DMS 273 (cell line): Measurements from ENCODE around the gene B4GALT1.
A peak's percentile ranks its signal among the peaks of the same experiment; 100 is the strongest.
"Not testable (repeated sequence)": the region's sequence is repeated elsewhere in the genome, so short reads cannot be mapped to it uniquely, and the experiment has no call there.

Source experiments
- DNase-seq: peaks from one replicate; lab custom pipeline; 2025; ENCODE audit not compliant: unreplicated experiment; lab: John Stamatoyannopoulos, UW

Gene B4GALT1

DNA sequence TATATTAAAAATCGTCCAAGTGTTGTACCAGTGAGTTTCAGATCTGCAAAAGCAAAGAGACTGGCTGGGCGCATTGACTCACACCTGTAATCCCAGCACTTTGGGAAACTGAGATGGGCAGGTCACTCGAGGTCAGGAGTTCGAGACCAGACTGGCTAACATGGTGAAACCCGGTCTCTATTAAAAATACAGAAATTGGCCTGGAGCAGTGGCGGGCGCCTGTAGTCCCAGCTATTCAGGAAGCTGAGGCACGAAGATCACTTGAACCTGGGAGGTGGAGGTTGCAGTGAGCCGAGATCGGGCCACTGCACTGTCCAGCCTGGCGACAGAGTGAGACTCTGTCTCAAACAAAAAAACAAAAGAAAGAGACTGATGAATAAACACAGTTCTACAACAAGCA is 18.3 kb upstream of the B4GALT1 start:
- no peak for DNase-seq

DNA sequence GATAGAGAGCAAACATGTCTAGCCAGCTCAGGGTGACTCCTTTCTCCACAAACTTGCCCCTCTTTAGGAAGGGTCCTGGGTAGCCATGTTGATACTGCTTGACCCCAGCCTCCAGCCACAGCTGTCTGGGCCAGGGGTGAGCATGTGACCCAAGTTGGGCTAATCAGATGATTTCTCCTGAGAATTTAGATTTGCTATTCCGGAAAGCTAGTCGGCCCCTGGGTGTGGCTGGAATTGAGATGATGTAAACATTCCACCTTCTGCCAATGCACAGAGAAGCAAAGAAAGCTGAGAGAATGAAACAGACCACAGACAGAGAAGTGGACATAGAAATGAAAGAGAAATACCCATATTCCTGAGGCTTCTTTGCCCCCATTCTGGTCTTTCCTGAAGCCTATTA is 17.8 kb upstream of the B4GALT1 start:
- DNase-seq: no peak

DNA sequence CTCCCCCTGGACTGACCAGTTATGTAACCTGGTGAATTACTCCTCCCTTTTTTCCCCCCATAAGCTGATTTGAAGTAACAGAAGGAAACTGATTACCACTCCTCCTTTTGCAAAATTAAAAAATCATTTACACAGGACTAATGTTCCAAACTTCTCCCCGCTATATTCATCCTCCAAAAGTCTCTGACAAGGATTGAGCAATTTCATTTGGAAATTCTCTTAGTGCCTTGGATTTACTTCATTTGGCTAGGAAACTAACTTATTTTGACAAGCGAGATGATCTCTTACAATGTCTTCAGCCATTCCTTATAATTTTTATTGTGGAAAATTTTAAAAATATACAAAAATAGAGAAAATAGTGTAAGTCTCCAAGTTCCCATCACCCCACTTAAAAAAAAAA is 15.4 kb upstream of the B4GALT1 start:
- no peak for DNase-seq

DNA sequence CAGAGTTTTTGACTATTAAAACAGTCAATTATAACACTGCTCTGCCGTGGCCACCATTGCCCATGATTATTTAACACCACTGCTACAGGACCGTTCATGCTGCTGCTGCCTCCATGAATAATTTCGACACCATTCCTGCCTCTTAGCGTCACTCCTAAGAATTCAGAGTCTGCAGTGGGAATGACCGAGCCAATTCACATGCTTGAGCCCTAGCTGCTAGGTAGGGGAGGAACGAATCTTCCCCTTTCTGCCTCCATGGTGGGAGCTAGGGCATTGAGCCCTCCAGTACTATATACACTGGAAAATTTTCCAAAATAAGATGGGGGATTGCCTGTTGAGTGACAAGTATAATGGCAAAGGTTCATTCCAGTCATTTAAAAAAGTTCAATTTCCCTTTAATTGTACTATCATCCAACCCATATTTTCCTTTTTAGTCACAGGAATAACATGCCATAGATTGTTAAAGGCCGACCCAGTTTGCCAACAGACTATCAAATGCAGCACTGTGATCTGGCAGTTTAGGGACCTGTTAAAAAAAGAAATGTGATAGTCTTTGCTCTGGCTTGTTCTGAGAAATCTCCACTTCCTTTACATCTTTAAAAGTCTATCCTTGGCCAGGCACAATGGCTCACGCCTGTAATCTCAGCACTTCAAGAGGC is 13.5 kb upstream of the B4GALT1 start:
- no peak for DNase-seq

DNA sequence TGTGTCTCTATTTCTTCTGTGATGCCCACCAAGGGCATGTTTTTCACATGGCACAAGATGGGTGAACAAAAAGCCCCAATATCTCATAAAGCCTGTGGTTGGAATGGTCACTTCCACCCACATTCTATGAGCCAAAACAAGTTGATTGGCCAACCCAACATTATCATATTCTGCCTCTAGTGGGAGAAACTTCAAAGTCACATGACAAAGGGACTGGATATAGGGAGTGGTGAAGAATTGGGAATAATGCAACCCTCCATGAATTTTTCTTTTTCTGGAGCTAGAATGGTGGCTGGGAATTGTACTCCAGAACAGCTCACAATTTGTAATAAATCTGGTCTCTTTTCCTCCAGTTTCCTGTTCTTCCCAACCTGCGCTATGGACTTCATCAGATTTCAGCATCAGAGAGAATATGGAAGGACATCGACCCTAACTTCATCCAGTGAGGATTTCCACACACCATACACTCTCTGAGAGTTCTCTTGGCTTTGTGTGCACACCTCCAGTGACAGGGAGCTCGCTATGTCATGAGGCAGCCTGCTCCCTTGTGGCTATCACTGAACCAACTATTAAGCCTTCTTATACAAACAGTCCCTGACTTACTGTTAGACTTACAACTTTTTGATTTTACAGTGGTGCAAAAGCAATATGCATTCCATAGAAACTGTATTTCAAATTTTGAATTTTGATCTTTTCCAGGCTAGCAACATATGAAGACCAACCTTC is 12.0 kb upstream of the B4GALT1 start:
- no peak for DNase-seq

DNA sequence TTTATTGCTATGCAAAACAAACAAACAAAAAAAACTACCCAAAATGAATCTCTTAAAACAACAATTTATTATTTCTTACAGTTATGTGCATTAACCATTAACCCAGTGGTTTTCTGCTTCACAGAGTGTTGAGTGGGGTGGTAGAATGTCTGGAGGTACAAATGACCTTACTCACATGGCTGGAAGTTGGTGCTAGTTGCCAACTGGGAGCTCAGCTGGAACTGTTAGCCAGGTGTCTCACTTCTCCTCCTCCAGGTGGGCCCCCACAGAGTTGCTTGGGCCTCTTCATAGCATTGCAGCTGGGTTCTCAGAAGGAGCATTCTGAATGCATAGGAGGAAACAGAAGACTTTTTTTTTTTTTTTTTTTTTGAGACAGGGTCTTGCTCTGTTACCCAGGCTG is 10.5 kb upstream of the B4GALT1 start:
- no peak for DNase-seq

DNA sequence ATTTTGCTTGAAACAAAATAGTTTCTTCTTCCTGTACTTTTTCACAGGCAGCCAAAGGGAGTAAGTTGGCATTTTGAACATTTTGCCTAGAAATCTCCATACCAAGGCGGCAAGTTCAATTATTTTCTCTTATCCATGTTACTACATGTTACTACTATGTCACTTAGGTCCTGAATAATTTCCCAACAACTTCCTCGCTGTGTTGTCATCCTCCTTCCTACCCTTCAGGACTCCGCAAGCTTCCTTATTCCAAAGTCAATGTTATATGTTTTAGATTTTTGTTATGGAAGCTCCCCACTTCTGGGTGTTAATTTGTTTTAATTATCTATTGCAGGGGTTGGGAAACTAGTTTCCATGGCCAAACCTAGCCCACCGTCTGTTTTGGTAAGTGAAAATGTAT is 9.9 kb upstream of the B4GALT1 start:
- no peak for DNase-seq

DNA sequence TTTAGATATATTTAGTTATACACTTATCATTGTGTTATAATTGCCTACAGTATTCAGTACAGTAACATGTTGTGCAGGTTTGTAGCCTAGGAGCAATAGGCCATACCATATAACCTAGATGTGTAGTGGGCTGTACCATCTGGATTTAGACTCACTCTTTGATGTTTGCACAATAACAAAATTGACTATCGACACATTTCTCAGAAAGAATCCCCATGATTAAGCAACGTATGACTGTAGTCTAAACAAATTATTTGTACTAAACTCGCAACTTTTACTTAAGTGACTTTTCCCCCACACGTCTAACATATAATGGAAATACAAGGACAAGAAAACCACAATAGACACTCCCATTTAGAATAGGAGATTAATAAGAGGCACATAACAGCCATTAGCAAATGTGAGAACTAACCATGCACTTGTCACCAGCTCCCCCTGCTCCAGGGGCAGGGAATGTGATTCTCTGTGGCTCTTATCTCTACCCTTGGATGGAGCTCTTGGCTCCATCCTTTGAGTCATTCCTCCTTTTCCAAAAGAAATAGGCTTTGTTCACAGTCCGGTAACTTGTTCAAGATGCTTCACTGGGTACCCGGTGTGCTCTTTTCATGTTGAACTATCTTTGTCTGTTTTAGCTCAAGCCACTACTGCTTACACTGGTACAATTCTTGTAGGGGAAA is 8.7 kb upstream of the B4GALT1 start:
- DNase-seq: no peak

DNA sequence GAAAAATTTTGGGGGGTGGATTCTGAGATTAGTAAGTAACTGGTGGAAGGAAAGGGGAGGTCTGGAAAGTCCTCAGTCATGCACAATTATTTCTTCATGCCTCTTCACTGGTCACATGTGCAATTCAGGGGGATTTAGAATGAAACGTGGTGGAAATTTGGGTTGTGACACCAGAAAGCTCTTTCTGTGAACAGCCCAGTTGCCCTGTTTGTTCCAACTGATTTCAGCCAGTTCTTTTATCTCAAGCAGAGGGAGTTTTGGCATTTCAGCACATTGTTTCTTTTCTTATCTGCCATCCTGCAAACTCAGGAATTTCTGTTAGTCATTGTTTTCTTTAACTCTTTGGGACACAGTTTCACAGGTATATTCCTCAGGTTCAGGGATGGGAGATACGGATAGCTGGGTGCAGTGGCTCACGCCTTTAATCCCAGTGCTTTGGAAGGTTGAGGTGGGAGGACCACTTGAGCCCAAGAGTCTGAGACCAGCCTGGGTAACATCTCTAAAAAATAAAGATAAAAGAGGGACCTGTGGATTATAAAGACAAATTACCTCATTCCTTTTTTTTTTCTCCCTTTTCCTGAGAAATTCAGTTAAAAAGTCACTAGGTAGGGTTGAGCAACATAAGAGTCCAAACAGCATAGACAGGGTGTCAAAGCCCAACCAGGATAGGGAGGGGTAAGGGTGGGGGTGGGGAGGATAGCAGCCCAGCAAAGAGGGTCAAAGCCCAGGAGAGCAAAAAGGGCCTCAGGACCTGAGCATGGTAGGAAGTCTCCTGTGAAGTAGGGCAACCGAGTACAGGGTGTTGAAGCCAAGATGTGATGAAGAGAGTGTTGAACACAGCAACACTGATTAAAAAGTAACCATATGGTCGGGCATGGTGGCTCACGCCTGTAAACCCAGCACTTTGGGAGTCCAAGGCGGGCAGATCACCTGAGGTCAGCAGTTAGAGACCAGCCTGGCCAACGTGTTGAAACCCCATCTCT is 5.4 kb upstream of the B4GALT1 start:
- no peak for DNase-seq

DNA sequence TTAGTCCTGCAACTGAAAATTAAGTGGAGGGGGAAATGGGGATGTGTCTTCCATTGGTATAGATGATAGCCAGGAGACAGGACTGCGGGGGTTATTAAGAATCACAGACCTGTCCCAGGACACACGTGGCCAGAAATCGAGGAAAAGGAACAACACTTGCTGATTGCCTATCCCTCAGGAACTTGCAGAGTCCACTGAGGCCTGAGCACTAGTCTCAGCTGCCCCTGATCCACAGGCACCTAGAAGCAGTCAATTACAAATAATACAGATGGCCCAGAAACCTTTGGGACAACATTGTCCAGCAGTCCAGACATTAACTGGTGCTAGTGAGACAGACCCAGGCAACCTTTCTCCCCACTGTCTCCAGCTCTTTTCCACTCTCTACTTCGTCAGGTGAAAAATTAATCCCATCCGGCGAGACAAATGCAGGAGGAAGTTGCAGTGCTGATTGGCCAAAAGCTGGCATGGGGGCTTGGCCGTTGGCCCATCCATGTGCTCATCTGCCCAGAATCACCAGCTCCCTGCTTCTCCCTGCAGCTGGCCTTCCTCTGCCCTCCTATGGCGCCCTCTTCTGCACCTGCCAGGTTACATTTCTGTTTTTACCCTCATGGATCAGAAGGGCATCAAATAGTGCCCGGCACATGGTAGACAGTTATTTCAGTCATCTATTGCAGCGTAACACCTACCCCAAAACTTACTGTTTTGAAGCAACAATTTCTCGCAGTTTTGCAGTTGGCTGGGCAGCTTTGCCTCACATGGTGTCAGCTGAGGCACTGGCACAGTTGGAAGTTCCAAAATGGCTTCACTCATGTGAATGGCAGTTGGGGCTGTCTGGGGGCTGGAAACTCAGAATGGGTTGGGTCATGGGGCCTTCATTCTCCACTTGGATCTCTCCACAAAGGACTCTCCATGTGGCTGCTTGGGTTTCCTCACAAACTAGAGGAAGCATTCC is 3.6 kb upstream of the B4GALT1 start:
- peak; percentile 84 for DNase-seq

DNA sequence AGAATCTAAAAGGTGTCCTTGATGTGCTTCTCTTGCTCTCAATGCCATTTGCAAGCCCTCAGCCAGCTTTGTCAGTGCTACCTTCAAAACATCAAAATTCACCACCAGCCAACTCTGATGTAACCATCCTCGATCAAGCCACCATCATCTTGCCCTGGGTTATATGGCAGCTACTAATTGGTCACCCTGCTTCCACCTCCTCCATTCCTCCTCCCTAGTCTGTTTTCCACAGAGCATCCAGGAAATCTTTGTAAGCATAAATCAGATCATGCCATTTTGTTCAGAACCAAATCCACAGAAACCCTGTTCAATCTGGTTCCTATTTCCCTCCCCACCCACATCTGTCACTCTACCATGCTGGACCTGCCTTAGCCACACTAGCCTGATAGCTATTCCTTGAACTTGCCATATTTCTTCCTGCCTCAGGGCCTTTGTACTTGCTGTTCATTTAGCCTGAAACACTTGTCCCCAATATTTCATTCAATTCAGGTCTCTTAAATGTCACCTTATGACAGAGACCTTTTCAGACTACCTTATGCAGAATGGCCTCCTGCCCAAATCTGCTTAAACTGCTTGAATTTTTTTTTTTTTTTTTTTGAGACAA is 1.9 kb upstream of the B4GALT1 start:
- peak; percentile 20 for DNase-seq

DNA sequence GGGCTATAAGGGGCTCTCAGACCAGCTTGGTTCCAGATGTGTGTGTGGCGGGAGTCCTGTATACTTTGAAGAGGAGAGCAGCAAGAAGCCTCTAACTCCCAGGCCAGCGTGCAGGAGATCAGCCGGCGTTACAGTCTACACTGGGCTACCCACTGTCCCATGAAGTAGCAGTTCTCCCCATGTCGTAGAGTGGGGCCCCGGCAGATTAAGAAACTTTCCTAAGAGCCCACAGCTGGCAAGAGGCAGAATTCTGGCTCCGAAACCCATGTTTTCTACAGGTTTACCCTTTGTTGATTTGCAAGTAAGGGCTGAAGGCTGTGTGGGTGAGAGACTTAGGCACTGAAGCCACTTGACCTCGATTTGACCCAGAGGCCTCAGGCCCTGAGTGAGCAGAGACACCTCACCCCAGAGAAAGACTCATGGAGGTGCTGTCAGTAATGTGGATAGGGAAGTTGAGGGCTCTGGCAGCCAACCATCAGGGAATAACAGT is 881 bp upstream of the B4GALT1 start:
- DNase-seq: peak; percentile 51

DNA sequence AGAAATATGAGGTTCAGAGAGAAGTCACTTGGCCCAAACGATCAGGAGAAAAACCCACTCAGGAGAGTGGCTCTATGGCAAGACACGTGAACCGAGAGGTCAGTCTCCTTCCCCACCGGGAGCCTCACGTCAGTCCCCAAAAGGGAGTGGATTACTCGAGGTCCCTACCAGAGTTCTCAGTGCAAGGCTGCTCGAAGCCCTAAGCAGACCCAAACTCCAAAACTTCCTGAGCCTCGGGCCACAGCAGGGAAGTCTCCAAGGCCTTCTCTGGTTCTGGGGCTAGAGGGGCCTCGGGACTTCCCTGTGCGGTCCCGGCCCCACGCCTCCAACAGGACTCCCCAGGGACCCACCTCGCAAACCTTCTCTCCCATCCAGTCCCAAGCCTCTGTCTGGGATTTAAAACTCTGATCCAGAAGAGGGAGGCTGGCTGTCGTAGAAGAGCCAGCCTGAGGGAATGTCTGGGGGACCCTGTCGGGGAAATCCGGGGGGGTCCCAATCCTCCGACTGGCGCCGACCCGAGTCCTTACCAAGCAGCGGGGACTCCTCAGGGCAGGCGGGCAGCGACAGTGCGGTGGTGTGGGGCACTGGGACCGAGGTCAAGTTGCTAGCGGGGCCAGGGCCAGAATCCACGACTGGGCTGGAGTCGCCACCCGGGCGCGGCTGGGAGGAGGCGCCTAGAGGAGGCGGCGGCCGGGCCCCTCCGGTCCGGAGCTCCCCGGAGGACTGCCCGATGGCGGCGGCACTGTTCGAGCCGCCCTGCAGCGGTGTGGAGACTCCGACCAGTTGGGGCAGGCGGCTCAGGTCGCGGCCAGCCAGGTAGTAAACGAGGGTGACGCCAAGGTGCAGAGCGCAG is 679 bp downstream of the B4GALT1 start:
- peak; percentile 54 for DNase-seq

DNA sequence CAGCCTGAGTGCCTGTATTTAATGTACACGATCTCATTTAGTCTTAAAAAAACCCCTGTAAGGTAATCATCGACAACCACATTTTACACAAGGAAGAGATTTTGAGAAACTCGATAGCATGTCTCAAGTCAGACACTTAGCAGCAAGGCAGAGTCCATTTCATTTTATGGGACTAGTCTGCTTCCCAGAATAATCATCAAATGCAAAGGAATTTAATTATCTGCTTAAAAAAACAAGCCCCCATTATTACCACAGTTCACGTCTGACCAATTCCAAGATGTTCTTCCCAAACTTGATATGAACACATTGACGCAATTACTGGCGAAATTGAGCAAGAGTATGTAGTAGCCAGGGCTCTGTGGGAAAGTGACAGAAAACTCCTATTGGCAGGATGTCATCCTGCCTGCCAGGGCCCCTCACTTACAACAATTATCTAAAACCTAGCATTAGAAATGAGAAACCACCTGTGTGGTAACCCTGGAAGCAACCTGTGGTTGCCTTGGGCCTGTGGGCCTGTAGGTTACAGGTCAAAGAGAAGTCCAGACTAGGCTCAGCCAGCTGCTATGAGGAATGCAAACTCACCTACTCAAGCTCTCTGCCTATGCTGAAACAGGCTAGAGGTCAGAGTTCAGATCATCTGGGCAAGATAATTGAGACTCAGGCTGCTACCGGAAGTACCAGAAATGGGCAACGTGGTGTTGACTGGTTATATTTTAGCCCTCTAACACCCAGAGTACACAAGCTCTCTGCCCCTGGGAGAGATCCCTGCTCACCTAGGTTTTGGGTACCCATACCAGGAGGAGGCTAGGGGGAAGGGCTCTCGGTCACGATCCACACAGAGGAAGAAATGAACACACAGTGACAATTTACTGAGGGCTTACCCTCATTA is 1.6 kb downstream of the B4GALT1 start:
- peak; percentile 47 for DNase-seq

DNA sequence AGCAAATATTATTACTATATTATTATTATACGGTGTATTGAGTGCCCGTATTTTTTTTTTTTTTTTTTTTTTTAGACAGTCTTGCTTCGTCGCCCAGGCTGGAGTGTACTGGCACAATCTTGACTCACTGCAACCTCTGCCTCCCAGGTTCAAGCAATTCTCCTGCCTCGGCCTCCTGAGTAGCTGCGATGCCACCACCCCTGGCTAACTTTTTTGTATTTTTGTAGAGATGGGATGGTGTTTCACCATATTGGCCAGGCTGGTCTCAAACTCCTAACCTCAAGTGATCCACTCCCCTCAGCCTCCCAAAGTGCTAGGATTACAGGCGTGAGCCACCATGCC is 2.2 kb downstream of the B4GALT1 start:
- DNase-seq: not testable (repeated sequence)

DNA sequence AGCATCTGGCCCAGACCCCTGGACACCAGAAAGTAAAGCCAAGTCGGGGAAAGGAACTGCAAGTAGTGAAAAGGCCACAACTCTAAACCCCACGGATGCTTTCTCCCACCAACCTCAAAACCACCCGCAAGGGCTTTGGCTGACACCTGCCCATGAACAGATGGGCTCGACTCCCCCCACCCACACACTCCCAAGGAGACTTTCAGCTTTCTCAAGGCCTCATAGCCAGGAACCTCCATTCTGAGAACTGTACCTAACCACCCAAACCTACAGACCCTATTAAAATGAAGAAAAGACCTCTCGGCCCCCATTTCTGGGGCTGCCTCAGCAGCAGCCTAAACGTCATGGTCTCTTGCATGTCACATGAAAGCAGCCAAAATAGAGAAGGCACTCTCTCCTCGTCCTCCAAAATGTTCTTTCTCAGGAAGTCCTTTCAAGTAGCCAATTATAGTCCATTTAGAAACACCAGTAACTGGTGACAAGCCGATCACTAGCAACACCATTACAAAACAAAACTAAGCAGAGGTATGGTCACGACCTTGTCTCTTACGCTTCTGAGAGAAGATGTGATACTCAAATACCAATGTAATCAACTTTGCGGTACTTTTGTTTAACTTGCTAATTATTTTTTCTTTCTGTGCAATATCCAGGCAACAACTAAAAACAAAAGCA is 2.9 kb downstream of the B4GALT1 start:
- DNase-seq: peak; percentile 46
